NCI-H2196 treated with DMSO at 0.1 percent for 48 hours (cell line): ENCODE measurements around the gene CTRB2.
"Not testable (repeated sequence)": the region's sequence is repeated elsewhere in the genome, so short reads cannot be mapped to it uniquely, and the experiment has no call there.

ENCODE experiments used
- DNase-seq: peaks from one replicate; lab custom pipeline; 2025; ENCODE audit not compliant: unreplicated experiment; lab: John Stamatoyannopoulos, UW

Gene CTRB2

DNA sequence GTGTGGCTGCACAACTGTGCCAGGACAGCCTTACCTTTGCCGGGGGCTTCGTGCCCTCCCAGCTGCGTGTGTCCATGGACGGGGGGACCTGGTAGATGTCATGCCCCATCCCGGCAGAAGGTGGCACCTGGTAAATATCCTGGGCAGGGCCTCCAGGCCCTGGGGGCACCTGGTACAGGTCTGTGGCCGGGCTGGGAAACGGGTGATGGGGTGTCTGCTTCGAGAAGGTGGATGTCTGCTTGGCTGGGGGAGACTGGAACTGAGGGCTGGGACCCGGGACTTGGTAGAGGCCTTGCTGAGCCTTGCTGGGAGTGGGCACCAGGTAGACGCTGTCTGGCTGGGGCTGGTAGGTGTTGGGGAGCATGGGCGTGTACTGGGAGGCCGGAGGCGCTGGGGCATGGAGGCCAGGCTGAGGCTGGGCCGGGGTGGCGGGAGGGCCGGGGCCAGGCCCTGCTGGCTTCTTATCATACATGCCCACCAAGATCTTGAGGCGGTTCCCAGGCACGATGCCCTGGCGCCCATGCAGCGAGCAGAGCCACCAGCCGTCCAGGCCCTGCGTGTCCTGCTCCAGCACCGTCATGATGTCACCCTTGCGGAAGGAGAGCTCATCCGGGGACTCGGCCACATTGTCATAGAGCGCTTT, 35.6 kb upstream of the CTRB2 start:
- DNase-seq = not testable (repeated sequence)

DNA sequence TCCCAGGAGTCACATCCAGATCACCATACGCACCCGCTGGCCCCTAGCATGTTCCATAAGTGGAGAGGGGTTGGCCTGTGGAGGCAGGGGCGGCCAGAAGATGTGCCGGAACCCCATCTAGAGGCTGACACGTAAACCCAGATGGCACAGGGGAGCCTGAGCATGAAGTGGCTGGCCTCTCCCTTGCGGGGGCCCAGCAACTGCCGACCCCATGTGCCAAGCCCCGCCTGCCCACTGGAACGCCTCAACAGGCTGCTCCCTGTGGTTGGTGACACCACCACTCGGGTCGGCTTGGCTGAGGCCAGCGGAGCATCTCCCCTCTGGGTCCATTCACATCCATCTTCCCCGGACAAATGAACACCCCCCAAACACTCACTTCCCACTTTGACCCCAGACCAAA, 35.0 kb upstream of the CTRB2 start:
- DNase-seq = no peak

DNA sequence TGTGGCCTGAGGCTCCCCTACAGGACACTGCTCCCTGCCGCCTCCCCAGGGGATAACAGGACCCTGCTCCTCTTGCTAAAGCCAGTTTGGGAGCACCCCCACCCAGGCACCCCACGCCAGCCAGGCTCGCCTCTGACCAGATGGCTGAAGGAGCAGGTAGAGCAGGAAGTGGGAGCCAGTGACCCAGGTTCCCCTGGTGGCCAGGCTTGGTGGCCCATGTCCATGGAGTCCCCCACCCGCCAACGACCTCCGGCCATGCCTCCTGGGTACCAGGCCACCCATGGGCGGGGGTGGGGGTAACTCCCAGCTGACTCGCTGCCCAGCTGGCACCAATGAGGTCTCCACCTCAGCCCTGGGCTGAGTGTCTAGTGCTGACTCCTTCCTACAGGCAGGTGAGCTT, 34.5 kb upstream of the CTRB2 start:
- DNase-seq = no peak

DNA sequence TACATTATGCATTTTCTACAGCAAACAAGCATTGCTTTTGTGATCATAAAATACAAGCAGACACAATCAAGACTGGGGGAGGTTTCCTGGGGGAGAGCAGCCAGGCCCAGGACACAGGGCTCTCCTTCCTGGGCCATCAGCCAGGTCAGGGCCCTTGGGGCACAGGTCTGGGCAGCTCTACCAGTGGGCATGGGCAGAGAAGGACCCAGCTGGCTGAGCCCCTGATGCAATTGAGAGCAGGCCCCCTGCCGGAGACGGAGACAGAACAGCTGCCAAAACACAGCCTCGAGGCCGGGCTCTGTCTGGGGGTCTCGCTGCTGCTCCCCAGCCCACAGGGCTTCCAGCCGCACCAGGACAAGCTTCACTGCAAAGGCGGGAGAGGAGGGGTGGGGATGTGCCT, 33.7 kb upstream of the CTRB2 start:
- DNase-seq = not testable (repeated sequence)

DNA sequence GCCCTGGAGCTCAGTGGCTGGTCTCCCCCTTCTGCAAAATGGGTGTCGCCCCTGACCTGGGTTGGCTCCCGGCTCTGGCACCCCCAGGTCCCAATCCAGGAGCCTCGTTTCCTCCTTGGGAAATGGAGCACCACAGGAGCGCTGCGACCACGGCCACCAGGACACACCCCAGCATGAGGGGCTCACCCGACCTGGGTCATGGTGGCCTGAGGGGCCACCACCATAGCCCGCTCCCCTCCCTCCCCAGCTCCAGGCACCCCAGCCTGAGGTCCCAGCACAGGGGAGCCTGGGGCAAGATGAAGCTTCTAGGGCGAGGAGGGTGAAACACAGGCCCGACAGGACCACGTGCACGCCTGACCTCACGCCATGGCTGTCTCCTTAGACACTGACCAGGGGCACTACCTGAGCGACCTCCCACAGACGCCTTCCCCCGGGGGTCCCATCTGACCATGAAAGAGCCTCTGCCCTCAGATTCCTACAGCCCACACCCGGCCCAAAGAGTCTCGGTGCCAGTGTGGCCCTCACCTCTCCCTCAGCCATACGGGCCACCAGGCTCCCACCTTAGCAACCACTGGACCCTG, 32.7 kb upstream of the CTRB2 start:
- DNase-seq = no peak

DNA sequence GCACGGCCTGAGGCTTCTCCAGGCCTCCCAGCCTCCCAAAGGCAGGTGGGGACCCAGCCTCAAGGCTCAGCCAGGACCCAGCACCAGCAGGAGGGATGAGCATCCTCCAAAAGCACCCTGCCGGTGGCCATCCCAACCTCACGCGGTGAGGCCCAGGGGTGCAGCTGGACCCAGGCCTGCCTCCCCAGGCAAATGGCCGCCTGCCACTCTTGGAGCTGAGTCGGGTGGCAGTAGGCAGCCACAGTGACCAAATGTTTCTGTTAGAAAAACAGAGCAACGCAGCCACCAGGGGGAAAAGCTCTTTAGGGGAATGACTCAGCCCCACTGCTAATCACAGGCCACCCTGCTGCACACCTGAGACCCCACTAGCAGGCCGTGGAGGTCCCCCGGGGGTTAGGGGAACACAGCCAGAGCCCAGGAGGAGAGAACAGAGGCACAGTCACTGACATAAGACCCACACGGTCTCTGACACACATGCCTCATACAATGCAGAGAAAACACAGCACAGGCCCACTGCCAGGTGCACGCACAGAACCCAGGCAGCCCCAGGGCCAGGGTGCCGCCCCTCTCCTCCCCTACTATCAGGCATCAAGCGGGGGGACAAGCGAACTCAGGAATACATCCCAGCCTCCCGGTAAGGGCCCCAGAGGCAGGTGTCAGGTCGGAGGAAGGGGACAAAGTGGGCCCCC, 32.0 kb upstream of the CTRB2 start:
- no peak for DNase-seq

DNA sequence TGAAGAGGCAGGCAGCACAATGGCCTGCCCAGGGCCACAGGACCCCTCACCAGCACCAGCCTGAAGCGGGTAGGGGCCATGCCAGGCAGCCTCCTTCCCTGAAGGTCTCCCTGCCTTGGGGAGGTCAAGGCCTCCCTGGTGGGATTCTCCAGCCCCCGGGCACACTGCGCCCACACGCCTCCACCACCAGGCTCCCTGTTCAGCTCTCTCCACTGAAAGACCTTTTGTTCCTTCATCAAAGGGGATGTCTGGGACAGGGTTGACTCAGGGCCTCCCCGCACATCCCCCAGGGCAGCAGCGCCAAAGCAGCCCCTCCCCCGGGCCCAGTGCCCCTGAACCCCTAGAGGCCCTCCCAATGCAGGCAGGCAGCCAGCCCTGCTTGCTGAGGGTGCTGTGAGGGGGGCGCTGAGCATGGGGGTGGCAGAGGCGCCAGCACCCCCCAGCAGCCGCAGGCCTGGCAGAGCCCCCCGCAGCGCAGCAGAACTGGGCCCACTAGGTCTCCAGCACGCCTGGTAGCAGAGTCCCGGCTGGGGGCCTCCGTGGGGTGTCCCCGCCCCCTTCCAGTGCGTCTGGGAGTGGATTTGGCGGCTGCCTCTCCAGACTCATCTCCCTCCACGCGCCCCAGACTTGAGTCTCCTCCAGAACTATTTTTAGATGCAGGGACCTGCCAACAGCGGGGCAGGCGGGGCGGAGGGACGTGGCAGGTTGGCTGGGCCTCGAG, 31.3 kb upstream of the CTRB2 start:
- no peak for DNase-seq

DNA sequence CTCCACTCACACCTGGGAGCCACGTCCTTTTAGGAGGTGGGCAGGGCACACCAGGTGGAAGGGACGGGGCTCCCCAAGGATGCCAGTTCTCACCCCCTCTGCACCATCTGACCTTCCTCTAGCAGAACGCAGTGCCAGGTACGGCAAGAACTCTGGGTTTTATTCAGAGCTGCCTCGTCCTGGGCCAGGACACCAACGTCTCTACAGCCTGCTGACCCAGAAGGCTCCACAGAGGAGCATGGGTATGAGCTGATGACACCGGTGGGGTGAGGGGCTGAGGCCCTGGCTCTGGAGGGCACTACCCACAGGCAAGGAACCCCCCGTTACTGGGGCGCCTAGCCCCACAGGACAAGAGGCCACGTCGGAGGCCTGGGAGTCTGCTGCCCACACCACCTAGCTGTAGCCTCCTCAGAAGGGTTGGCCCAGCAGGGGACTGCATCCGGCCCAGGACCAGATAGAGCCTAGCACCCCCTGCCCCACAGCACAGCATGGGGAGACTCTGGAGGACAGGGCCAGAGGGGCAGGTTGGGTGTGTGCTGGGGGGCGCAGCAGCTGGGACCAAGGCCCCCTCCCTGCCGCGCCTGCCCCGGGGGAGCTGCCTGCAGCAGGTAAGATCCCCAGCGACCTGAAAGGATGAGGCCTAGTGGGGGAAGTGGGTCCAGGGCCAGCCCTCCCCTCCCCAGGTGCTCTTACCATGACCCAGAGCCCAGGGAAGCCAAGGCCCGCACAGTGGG, 30.6 kb upstream of the CTRB2 start:
- DNase-seq = no peak

DNA sequence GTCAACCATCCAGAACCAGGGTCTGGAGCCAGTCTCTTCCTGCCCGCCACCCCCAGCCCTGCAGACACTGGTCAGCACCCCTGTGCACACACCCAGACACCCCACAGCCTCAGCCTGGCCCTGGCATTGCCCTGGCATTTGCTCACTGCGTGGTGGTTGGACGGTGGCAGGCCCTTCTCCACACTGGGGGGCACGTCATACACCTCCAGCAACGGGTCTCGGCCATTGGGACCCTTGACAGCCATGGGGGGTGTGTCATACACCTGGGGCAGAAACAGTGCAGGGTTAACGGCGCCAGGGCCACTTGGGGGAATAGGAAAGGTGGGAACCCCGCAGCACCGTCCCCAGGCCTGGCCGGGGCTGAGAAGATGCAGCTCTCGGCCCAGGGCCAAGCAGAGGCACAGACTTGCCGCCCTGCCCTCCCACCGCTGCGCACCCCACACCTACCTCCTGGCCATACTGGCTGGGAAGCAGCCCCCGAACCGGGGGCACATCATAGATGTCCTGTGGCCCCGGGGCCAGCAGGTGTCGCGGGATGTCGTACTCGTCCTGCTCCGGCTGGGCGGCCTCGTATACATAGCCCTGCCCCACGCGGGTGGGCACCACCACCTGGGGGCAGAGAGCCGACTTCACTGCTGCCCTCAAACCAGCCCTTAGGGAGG, 29.9 kb upstream of the CTRB2 start:
- DNase-seq = no peak

DNA sequence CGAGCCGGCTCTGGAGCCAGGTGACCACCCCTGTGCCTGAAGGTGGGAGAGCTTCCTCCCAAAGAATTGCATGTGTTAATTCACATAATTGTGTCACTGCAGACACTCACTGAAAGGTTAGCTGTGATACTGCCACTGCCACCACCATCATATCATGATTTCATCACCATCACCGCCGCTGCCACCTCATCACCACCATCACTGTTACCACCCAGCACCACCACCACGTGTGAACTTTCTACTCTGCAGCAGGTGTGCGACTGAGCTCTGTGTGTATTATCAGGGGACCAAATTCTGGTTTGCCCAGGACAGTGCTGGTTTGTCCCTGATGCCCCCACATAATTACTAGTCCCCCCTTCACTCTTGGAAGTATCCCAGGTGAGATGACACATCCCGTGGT, 29.3 kb upstream of the CTRB2 start:
- no peak for DNase-seq

DNA sequence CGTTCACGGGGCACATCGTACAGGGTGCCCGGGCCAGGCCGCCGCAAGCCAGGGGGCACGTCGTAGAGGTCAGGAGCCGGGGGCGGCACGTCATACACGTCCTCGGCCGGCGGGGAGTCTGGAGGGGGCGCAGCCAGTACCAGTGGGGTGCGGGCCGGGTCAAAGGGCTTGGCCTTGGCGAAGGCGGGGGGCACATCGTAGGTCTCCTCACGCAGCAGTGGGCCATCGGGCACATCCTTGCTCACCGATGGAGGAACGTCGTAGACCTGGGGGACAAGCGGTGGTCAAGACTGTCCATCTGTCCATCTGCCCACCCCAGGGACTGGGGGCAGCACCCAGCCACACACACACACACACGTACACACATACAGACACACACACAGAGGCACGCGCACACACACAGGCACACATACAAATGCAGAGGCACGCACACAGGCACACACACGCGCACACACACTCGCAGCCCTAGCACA, 28.8 kb upstream of the CTRB2 start:
- DNase-seq = no peak

DNA sequence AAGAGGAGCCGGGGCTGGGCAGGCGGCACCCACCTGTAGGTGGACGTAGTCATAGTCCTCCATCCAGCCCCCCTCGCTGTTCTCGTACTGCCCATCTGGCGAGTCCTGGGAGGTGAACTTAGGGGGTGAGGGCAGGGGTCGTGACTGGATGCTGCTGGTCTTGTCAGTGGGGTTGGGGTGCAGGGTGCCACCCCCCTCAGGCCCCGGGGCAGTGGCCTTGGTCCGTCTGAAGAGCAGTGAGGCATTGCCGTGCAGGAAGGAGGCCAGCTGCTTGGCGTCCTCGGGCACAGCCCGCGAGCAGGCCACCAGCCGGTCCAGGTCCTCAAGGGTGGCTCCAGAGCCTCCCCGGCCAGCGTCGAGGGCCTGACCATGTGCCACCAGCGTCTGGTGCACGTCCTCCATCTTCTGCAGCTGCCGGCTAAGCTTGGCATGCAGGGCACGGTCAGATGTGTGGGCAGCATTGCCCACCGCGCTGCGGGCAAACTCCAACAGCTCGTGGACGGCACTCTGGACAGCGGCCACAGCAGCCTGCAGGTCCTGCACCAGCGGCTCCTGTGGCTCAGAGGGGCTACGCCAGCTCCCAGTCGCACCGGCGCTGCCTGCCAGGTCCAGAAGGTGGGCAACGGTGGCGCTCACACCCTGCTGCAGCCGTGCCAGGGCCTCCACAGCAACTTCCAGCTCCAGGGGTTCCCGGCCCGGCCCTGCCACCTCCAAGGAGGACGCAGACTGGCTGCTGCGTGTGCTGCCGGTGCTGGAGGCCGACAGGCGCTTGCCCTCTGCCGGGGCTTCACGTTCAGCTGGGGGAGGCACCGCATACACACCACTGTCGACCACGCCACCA, 28.1 kb upstream of the CTRB2 start:
- DNase-seq = no peak

DNA sequence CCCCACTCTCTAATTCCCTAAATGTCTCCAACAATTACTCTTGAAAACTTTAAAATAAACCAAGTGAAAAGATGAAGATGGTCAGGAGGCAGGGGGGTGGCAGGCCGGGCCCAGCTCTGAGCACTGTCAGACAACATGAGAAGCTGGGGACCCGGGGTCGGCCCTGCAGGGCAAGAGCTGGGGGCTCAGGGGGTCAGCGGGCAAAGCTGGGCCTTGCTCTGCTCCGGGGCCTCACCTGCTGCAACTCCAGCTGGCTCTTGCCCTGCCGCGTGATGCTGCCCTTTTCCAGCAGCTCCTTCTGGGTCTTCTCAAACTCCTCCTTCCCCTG, 26.6 kb upstream of the CTRB2 start:
- no peak for DNase-seq

DNA sequence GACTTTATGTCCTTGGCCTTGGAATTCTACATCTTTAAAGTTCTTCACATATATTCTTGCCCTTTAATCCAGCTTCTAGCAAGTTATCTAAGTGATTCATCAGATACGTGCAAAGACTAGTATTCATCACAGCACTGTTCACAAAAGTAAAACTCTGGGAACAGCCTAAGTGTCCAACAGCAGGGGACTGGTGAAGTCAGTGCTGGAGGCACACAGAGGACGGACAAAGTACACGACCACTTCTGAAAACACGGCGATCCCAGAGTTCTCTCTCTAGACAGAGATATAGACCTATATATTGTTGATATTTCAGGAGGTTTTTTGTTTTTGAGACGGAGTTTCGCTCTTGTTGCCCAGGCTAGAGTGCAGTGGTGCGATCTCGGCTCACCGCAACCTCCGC, 24.6 kb upstream of the CTRB2 start:
- no peak for DNase-seq

DNA sequence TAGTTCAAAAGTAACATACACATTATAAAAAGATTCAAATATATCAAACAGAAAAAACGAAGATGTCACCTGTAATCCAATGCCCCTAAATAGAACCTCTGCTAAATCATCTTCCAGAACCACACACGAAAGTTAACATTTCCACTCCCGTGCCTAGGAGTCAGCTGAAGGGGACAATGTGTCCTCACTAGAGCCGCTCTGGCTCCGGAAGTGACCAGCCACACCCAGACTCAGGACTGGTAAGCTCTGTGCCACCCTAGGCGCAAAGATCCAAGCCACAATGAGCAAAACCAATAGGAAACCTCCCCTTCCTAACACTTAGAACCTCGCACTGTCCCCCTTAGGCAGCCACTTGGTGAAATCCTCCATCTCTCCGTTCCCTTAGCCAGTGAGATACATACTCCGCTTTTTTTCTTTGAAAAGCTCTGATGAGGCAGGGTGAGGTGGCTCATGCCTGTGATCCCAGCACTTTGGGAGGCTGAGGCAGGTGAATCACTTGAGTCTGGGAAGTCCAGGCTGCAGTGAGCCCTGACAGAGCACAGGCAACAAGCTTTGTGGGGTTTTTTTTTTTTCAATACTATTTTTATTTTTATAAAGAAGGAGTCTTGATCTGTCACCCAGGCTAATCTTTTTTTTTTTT, 23.6 kb upstream of the CTRB2 start:
- no peak for DNase-seq

DNA sequence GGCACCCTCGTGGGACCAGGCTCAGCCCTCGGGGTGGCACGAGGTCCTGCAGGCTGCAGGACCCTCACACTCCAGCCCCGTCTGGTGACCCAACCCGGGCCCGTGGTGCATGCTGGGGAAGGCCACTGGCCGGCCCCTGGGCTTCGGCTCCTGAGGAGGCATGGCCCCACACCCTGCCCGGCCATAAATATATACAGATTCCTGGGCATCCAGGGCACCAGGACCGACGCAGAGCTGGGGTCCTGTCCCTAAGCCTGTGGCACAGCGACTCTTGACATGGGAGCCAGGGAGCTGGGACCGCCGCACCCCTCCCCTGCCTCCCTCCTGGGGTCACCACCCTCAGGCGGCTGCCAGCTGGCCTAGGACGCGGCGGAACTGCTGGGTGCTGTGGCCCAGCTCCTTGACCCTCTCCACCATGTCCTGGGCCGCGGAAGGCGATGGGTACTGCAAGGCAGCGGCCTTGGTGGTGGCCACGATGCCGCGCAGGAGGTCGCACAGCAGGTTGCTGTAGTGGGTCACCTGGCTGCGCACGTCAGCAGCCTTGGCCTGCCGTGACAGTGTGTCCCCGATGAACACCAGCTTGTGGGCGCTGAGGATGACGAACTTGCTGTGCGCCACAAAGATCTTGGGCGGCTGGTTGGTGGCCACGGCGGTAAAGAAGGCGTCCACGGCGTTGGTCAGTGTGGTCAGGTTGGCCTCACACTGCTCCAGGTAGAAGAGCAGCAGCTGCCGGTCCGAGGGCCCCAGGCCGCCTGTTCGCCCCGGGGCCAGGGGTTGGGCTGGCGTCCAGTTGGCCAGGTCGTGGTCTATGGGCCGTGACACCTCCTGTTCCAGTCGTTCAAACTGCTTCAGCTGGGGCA, 22.4 kb upstream of the CTRB2 start:
- no peak for DNase-seq

DNA sequence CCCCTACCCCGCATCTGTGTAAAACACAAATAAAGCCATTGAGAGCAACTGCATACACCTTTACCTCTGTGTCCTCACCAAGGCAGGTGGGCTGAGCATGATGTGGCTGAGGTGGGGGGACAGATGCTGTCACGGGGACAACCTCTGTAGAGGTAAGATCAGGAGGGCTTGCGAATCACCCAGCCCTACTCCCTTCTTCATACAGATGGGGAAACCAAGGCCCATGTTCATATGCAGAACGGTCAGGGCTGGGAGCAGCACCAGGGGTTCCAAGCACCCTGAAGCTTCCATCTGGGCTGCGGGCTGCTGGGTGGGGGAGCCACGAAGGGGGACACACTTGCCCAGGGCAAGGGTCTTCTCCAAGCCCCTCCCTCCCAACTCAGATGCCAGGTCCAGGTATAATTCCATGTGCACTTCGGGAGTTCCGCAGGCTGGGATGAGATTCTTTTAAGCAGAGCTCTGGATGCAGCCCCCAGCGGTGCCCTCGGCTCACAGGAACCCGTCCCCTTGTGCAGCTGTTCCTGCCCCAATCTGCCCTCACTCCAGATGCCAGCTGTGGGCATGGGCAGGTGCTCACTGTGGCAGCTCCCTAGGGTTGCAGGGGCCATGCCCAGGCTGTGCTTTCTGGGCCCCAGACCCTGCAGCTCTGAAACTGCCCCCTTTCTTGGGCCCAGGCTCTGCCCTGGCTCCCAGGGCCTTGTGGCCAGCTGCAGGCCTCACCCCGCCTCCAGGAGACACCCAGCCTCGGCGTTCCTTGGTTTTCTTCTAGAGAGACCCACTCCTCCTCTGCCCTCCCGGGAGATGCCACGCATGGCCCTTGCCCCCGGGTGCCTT, 21.4 kb upstream of the CTRB2 start:
- DNase-seq = no peak
